ENCODE results near the gene ADPRH. TPM values are rescaled to one million over a fixed set of nuclear protein-coding genes. Genes with fewer than 3 reads are reported as not detected.

The ADPRH gene
- total RNA-seq, 1 donor from 2014 or later = 1.1 TPM

GRCh38 chr3:119613201-119613600 is 33.9 kb downstream of the ADPRH start:
- no peaks in the 10 kb centered on the region for H3K4me1 Mint-ChIP-seq (ENCODE audit: low read depth, unreplicated experiment)
- no peaks in the 10 kb centered on the region for H3K9me3 Mint-ChIP-seq (ENCODE audit: unreplicated experiment)
- no peak for DNase-seq
- H3K27ac Mint-ChIP-seq (ENCODE audit: unreplicated experiment) = no peak overlapping the region
- no peak overlapping the region for H3K4me3 Mint-ChIP-seq (ENCODE audit: unreplicated experiment)
- H3K36me3 Mint-ChIP-seq (ENCODE audit: unreplicated experiment) = peaks cover 9% of the 10 kb centered on the region
- TF ChIP-seq CTCF (IDR thresholded peaks at IDR 0.05; ENCODE audit: partially characterized antibody, unreplicated experiment) = no peak
- peaks cover 3% of the 10 kb centered on the region for H3K27me3 Mint-ChIP-seq (ENCODE audit: unreplicated experiment)

- H3K4me1 Mint-ChIP-seq (ENCODE audit: low read depth, unreplicated experiment) = no peaks in the 10 kb centered on the region
- DNase-seq = no peak
- no peaks in the 10 kb centered on the region for H3K27me3 Mint-ChIP-seq (ENCODE audit: unreplicated experiment)
- peaks cover 9% of the 10 kb centered on the region for H3K36me3 Mint-ChIP-seq (ENCODE audit: unreplicated experiment)
- H3K4me3 Mint-ChIP-seq (ENCODE audit: unreplicated experiment) = no peak overlapping the region
- H3K27ac Mint-ChIP-seq (ENCODE audit: unreplicated experiment) = no peak overlapping the region
- TF ChIP-seq CTCF (IDR thresholded peaks at IDR 0.05; ENCODE audit: partially characterized antibody, unreplicated experiment) = no peak
- H3K9me3 Mint-ChIP-seq (ENCODE audit: unreplicated experiment) = no peaks in the 10 kb centered on the region
Observed at GRCh38 chr3:119613872-119614271, 34.6 kb downstream of the ADPRH start.

GRCh38 chr3:119616056-119616455 is 36.8 kb downstream of the ADPRH start:
- H3K9me3 Mint-ChIP-seq (ENCODE audit: unreplicated experiment) = peaks cover 2% of the 10 kb centered on the region
- no peak for DNase-seq
- peaks cover 9% of the 10 kb centered on the region for H3K36me3 Mint-ChIP-seq (ENCODE audit: unreplicated experiment)
- H3K27me3 Mint-ChIP-seq (ENCODE audit: unreplicated experiment) = no peaks in the 10 kb centered on the region
- no peak overlapping the region for H3K4me3 Mint-ChIP-seq (ENCODE audit: unreplicated experiment)
- no peak overlapping the region for H3K27ac Mint-ChIP-seq (ENCODE audit: unreplicated experiment)
- no peaks in the 10 kb centered on the region for H3K4me1 Mint-ChIP-seq (ENCODE audit: low read depth, unreplicated experiment)
- no peak for TF ChIP-seq CTCF (IDR thresholded peaks at IDR 0.05; ENCODE audit: partially characterized antibody, unreplicated experiment)

DNA sequence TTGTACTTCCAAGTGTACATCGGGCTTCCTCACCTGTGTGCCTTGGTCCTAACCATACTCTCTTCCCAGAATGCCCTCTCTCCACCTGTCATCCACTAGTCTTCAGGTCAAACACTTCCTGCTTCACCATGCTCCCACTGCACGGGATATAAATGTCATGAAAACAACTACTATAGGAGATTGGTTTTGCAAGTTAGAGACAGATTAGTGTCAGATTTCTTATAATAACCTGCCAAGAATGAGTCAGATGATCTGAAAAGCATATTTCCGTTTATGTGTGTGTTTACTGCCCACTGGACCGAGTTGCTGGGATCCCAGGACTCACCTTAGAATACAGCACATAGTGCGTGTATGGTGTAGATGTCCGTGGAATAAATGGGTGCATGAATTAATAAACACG is 39.8 kb downstream of the ADPRH start:
- Mint-ChIP-seq H3K4me1 (ENCODE audit: low read depth, unreplicated experiment) (no peaks in the 10 kb centered on the region), H3K9me3 (ENCODE audit: unreplicated experiment) (peaks cover 2% of the 10 kb centered on the region), H3K4me3 (ENCODE audit: unreplicated experiment) (no peak overlapping the region), H3K36me3 (ENCODE audit: unreplicated experiment) (no peaks in the 10 kb centered on the region), H3K27ac (ENCODE audit: unreplicated experiment) (no peak overlapping the region), H3K27me3 (ENCODE audit: unreplicated experiment) (no peaks in the 10 kb centered on the region)
- DNase-seq = no peak
- no peak for TF ChIP-seq CTCF (IDR thresholded peaks at IDR 0.05; ENCODE audit: partially characterized antibody, unreplicated experiment)

- no peak overlapping the region for H3K4me3 Mint-ChIP-seq (ENCODE audit: unreplicated experiment)
- no peak overlapping the region for H3K27ac Mint-ChIP-seq (ENCODE audit: unreplicated experiment)
- no peak for DNase-seq
- peaks cover 2% of the 10 kb centered on the region for H3K9me3 Mint-ChIP-seq (ENCODE audit: unreplicated experiment)
- no peaks in the 10 kb centered on the region for H3K36me3 Mint-ChIP-seq (ENCODE audit: unreplicated experiment)
- TF ChIP-seq CTCF (IDR thresholded peaks at IDR 0.05; ENCODE audit: partially characterized antibody, unreplicated experiment) = no peak
- no peaks in the 10 kb centered on the region for H3K27me3 Mint-ChIP-seq (ENCODE audit: unreplicated experiment)
- H3K4me1 Mint-ChIP-seq (ENCODE audit: low read depth, unreplicated experiment) = no peaks in the 10 kb centered on the region
Observed at GRCh38 chr3:119620899-119621298, 41.6 kb downstream of the ADPRH start.

All from glutamatergic neuron (in vitro differentiated cells).